ENCODE results near the gene ADORA2B. TPM values are rescaled to one million over a fixed set of nuclear protein-coding genes. Genes with fewer than 3 reads are reported as not detected.
A peak's percentile ranks its signal among the peaks of the same experiment; 100 is the strongest.

Gene ADORA2B
- polyA plus RNA-seq, 1 donor from 2014 or later: 1.2 TPM

GRCh38 chr17:16003841-16004240 lies 58.9 kb downstream of the ADORA2B start:
- peaks cover 0 to 2% (median 0%) of the 10 kb centered on the region in 3 donors for H3K9me3 Mint-ChIP-seq
- H3K27me3 Mint-ChIP-seq: no peaks in the 10 kb centered on the region
- H3K36me3 Mint-ChIP-seq: peaks cover 13% of the 10 kb centered on the region
- H3K4me3 Mint-ChIP-seq: peak overlapping the region in 2 of 4 donors; percentile 9 to 24
- peak overlapping the region in 1 of 3 donors; percentile 48 for H3K27ac Mint-ChIP-seq
- peaks cover 18 to 24% (median 20%) of the 10 kb centered on the region in 3 donors for H3K4me1 Mint-ChIP-seq

- Mint-ChIP-seq H3K4me1 (peaks cover 13 to 15% (median 14%) of the 10 kb centered on the region in 3 donors), H3K27ac (no peak overlapping the region), H3K4me3 (no peak overlapping the region), H3K9me3 (peaks cover 0 to 2% (median 0%) of the 10 kb centered on the region in 3 donors), H3K36me3 (peaks cover 13% of the 10 kb centered on the region), H3K27me3 (no peaks in the 10 kb centered on the region)
Observed at GRCh38 chr17:16005636-16006035, 60.7 kb downstream of the ADORA2B start.

GRCh38 chr17:16007439-16007838 lies 62.5 kb downstream of the ADORA2B start:
- peaks cover 0 to 6% (median 3%) of the 10 kb centered on the region in 3 donors for H3K4me1 Mint-ChIP-seq
- peak overlapping the region in 1 of 3 donors; percentile 16 for H3K27ac Mint-ChIP-seq
- peaks cover 8% of the 10 kb centered on the region for H3K36me3 Mint-ChIP-seq
- H3K9me3 Mint-ChIP-seq: no peaks in the 10 kb centered on the region
- no peaks in the 10 kb centered on the region for H3K27me3 Mint-ChIP-seq
- H3K4me3 Mint-ChIP-seq: no peak overlapping the region

GRCh38 chr17:16013943-16014407 lies 69.0 kb downstream of the ADORA2B start:
- Mint-ChIP-seq H3K36me3 (peaks cover 9% of the 10 kb centered on the region), H3K4me3 (no peak overlapping the region), H3K27ac (no peak overlapping the region)

DNA sequence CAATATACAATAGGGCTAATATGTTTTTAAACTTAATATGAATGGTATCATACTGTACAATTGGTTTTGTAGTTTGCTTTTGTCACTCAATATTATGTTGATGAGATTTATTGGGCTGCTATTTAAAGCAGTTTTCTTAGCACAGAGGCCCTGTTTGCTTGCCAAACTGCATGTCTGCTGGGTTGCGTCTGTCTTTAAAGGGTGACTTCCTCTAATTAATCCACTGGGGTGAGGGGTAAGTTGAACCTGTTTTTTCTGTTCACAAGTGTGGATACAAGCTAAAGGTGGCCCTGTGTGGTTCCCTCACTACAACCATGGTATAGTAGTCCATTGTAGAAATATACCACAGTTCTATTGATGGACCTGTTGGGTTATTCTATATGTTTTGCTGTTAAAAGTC lies 74.4 kb downstream of the ADORA2B start:
- Mint-ChIP-seq H3K36me3 (peaks cover 8% of the 10 kb centered on the region), H3K9me3 (no peaks in the 10 kb centered on the region), H3K27ac (no peak overlapping the region)

More at GRCh38 chr17:16013943-16014407, 69.0 kb downstream of the ADORA2B start:
- no peaks in the 10 kb centered on the region for H3K27me3 Mint-ChIP-seq
- peaks cover 4 to 8% (median 6%) of the 10 kb centered on the region in 3 donors for H3K4me1 Mint-ChIP-seq
- no peaks in the 10 kb centered on the region for H3K9me3 Mint-ChIP-seq

GRCh38 chr17:16023881-16024280 lies 79.0 kb downstream of the ADORA2B start:
- Mint-ChIP-seq H3K9me3 (no peaks in the 10 kb centered on the region), H3K36me3 (peaks cover 10% of the 10 kb centered on the region), H3K4me3 (no peak overlapping the region), H3K27me3 (no peaks in the 10 kb centered on the region), H3K4me1 (peaks cover 2 to 5% (median 4%) of the 10 kb centered on the region in 3 donors), H3K27ac (peak overlapping the region in 1 of 3 donors; percentile 23)

More for the DNA sequence above, 74.4 kb downstream of the ADORA2B start:
- Mint-ChIP-seq H3K27me3 (no peaks in the 10 kb centered on the region), H3K4me3 (no peak overlapping the region), H3K4me1 (peaks cover 2 to 10% (median 3%) of the 10 kb centered on the region in 3 donors)

- H3K36me3 Mint-ChIP-seq: peaks cover 12% of the 10 kb centered on the region
- no peaks in the 10 kb centered on the region for H3K9me3 Mint-ChIP-seq
- H3K27ac Mint-ChIP-seq: no peak overlapping the region
- no peaks in the 10 kb centered on the region for H3K27me3 Mint-ChIP-seq
- peaks cover 2 to 4% (median 2%) of the 10 kb centered on the region in 3 donors for H3K4me1 Mint-ChIP-seq
- H3K4me3 Mint-ChIP-seq: peak overlapping the region in 1 of 4 donors; percentile 19
Observed at GRCh38 chr17:16025202-16025601, 80.3 kb downstream of the ADORA2B start.

Other genes with a start within 250 kb of the ADORA2B start
- 12.6 TPM for gene ZNF286A, start 245.4 kb upstream of the ADORA2B start, polyA plus RNA-seq
- gene TBC1D26, start 212.8 kb upstream of the ADORA2B start, polyA plus RNA-seq: not detected
- gene ZSWIM7, start 54.6 kb downstream of the ADORA2B start, polyA plus RNA-seq: 70.8 TPM
- gene TTC19, start 54.7 kb downstream of the ADORA2B start, polyA plus RNA-seq: 30.6 TPM